Measurements from ENCODE around the gene ACYP1. TPM values are rescaled to one million over a fixed set of nuclear protein-coding genes. Genes with fewer than 3 reads are reported as not detected.
A peak's percentile ranks its signal among the peaks of the same experiment; 100 is the strongest.

The ACYP1 gene
- total RNA-seq, 4 donors from 2014 or later, result 11.8 to 30.6 (median 21.4) TPM

GRCh38 chr14:75044752-75045151, 19.1 kb downstream of the ACYP1 start:
- TF ChIP-seq CTCF (IDR thresholded peaks at IDR 0.05), result no peak
- no peak for TF ChIP-seq POLR2A (IDR thresholded peaks at IDR 0.05)
- no peaks in the 10 kb centered on the region for H3K4me1 ChIP-seq
- H3K27ac ChIP-seq, result peak overlapping the region in 1 of 2 donors; percentile 10
- no peak for DNase-seq
- H3K4me3 ChIP-seq, result no peak overlapping the region
- H3K36me3 ChIP-seq, result no peaks in the 10 kb centered on the region
- no peaks in the 10 kb centered on the region for H3K9me3 ChIP-seq
- intact Hi-C loops (cut with DNase I; ENCODE audit: low total_unique reads), result no loop called here
- H3K27me3 ChIP-seq, result no peaks in the 10 kb centered on the region

- TF ChIP-seq POLR2A (IDR thresholded peaks at IDR 0.05) (no peak), CTCF (IDR thresholded peaks at IDR 0.05) (no peak)
- intact Hi-C loops (cut with DNase I; ENCODE audit: low total_unique reads), result no loop called here
- no peak for DNase-seq
- Histone ChIP-seq H3K4me1 (no peaks in the 10 kb centered on the region), H3K4me3 (no peak overlapping the region), H3K36me3 (no peaks in the 10 kb centered on the region), H3K27me3 (no peaks in the 10 kb centered on the region), H3K27ac (peak overlapping the region in 1 of 2 donors; percentile 10), H3K9me3 (no peaks in the 10 kb centered on the region)
These were observed 19.5 kb downstream of the ACYP1 start for GRCh38 chr14:75044322-75044721.

GRCh38 chr14:75042035-75042434, 21.8 kb downstream of the ACYP1 start:
- no peak for DNase-seq
- H3K27ac ChIP-seq, result no peak overlapping the region
- H3K4me3 ChIP-seq, result no peak overlapping the region
- no peaks in the 10 kb centered on the region for H3K4me1 ChIP-seq
- intact Hi-C loops (cut with DNase I; ENCODE audit: low total_unique reads), result no loop called here
- H3K27me3 ChIP-seq, result no peaks in the 10 kb centered on the region
- H3K9me3 ChIP-seq, result no peaks in the 10 kb centered on the region
- TF ChIP-seq CTCF (IDR thresholded peaks at IDR 0.05), result no peak
- no peak for TF ChIP-seq POLR2A (IDR thresholded peaks at IDR 0.05)
- no peaks in the 10 kb centered on the region for H3K36me3 ChIP-seq

GRCh38 chr14:75041613-75042012, 22.2 kb downstream of the ACYP1 start:
- Histone ChIP-seq H3K27ac (no peak overlapping the region), H3K4me3 (no peak overlapping the region), H3K27me3 (no peaks in the 10 kb centered on the region), H3K9me3 (no peaks in the 10 kb centered on the region), H3K36me3 (no peaks in the 10 kb centered on the region), H3K4me1 (no peaks in the 10 kb centered on the region)
- no peak for DNase-seq
- no peak for TF ChIP-seq POLR2A (IDR thresholded peaks at IDR 0.05)
- no peak for TF ChIP-seq CTCF (IDR thresholded peaks at IDR 0.05)
- intact Hi-C loops (cut with DNase I; ENCODE audit: low total_unique reads), result no loop called here

- no peaks in the 10 kb centered on the region for H3K36me3 ChIP-seq
- H3K9me3 ChIP-seq, result no peaks in the 10 kb centered on the region
- intact Hi-C loops (cut with DNase I; ENCODE audit: low total_unique reads), result no loop called here
- DNase-seq, result no peak
- TF ChIP-seq CTCF (IDR thresholded peaks at IDR 0.05) (no peak), POLR2A (IDR thresholded peaks at IDR 0.05) (no peak)
- H3K4me1 ChIP-seq, result no peaks in the 10 kb centered on the region
- H3K4me3 ChIP-seq, result no peak overlapping the region
- no peak overlapping the region for H3K27ac ChIP-seq
- no peaks in the 10 kb centered on the region for H3K27me3 ChIP-seq
These were observed 22.9 kb downstream of the ACYP1 start for GRCh38 chr14:75040959-75041358.

Measured in uterus (tissue), 4 donors.